D721Med (cell line): ENCODE data around the gene BASP1.
"Not testable (repeated sequence)": the region's sequence is repeated elsewhere in the genome, so short reads cannot be mapped to it uniquely, and the experiment has no call there.

ENCODE experiments used
- DNase-seq: peaks from one replicate; pipeline ENCODE4 v3.0.0; 2011; ENCODE audit warnings: low spot score; ENCODE audit not compliant: insufficient read length
- FAIRE-seq: peaks from 2 replicates; lab custom pipeline; 2011; peaks lifted over from hg19 to GRCh38; lab: Jason Lieb, UNC
- CTCF ChIP-seq: IDR thresholded peaks from 2 replicates; pipeline ENCODE4 v1.5.1; 2012; ENCODE audit warnings: mild to moderate bottlenecking, control low read depth; ENCODE audit not compliant: insufficient read depth; ENCODE audit errors: missing control alignments

The BASP1 gene

GRCh38 chr5:17308326-17309065 lies 91.1 kb downstream of the BASP1 start:
- no peak for TF ChIP-seq CTCF
- FAIRE-seq (no peak), DNase-seq (no peak)

DNA sequence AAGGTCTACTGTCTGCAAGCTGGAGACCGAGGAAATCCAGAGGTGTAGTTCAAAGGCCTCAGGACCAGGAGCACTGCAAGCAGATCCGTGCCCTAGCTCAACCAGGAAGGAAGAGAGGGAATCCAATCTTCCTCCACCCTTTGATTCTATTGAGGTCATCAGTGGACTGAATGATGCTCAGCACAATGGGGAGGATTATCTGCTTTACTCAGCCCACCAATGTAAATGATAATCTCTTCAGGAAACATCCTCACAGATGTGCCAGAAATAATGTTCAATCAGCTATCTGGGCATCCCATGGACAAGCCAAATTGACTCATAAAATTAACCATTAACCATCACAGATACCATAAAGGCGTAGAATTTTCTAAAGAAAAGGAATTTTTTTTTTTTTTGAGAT lies 92.0 kb downstream of the BASP1 start:
- TF ChIP-seq CTCF: no peak
- DNase-seq: no peak
- FAIRE-seq: no peak

GRCh38 chr5:17310502-17310901 lies 93.1 kb downstream of the BASP1 start:
- not testable (repeated sequence) for DNase-seq, FAIRE-seq

DNA sequence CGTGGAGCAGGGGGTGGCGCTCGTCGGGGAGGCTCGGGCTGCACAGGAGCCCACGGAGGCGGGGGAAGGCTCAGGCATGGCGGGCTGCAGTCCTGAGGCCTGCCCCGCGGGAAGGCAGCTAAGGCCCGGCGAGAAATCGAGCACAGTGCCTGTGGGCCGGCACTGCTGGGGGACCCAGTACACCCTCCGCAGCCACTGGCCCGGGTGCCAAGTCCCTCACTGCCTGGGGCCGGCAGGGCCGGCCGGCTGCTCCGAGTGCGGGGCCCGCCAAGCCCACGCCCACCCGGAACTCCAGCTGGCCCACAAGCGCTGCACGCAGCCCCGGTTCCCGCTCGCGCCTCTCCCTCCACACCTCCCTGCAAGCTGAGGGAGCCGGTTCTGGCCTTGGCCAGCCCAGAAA lies 94.4 kb downstream of the BASP1 start:
- not testable (repeated sequence) for FAIRE-seq, DNase-seq

DNA sequence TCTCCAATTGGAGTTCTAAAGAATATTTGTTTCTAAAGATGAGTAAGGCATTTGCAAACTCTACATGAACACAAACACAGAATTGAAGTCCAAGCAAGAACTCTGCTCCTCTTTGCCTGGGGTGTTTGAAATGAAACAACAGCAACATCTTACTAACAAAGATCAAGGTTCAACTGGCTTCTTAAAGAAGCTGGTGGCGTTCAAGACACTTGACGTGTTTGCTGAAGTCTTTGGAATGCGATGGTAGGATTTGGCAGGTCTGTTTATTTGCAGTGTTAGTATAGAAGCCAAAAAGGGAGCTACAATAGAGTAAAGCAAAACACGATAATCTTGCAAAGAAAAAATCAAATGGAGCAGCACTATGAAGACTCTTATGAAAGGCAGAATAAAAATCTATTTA lies 94.9 kb downstream of the BASP1 start:
- no peak for TF ChIP-seq CTCF
- DNase-seq: no peak
- no peak for FAIRE-seq

- no peak for TF ChIP-seq CTCF
- FAIRE-seq (no peak), DNase-seq (no peak)
Measured at GRCh38 chr5:17314907-17315471, 97.6 kb downstream of the BASP1 start.

DNA sequence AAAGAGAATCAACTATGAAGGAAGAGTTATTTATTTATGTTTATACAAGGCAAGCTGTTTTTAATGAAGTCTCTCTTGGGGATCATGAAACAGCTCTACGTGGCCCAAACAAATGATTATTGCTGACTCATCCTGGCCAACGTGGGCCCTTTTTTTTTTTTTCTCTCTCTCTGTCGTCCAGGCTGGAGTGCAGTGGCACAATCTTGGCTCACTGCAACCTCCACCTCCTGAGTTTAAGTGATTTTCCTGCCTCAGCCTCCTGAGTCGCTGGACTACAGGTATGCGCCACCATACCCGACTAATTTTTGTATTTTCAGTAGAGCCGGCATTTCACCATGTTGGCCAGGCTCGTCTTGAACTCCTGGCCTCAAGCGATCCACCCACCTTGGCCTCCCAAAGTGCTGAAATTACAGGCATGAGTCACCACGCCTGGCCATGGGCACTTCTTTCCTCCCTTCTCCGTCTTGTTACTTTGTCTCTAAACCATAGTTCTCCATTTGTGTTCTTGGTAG lies 98.3 kb downstream of the BASP1 start:
- TF ChIP-seq CTCF: no peak
- DNase-seq (no peak), FAIRE-seq (no peak)

DNA sequence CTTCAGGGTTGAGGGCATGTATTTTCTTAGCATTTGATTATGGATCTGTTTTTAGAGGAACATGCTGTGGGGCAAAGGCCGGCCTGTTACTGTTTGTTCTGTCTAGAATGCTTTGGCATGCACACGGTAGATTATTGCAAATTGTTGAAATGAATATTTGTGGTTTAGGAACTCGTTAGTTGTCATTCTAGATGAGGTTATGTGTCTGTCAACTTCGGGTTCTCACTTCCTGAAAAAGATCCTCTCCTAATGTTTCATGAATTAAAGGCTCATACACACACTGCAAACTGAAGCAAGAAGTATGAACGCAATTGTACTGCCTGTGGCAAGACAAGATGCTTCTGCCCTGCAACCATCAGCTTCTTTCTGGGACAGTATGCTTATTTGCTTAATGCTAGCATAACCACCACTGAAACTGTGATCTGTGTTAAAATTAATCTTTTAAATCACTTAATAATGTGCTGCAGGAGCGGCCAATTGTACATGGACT lies 99.6 kb downstream of the BASP1 start:
- DNase-seq (no peak), FAIRE-seq (no peak)
- no peak for TF ChIP-seq CTCF
